SKM-1 (cell line): ENCODE results near the gene RTP1.
"Not testable (repeated sequence)": the region's sequence is repeated elsewhere in the genome, so short reads cannot be mapped to it uniquely, and the experiment has no call there.

Source experiments
- DNase-seq: peaks from one replicate; lab custom pipeline; 2025; ENCODE audit not compliant: unreplicated experiment; lab: John Stamatoyannopoulos, UW

Gene RTP1

GRCh38 chr3:187196573-187197334 lies 532 bp upstream of the RTP1 start:
- DNase-seq, result no peak

GRCh38 chr3:187198490-187198889 lies 1.2 kb downstream of the RTP1 start:
- DNase-seq, result no peak

- DNase-seq, result not testable (repeated sequence)
These were observed 2.3 kb downstream of the RTP1 start for GRCh38 chr3:187199463-187200050.

GRCh38 chr3:187205683-187206082 lies 8.4 kb downstream of the RTP1 start:
- no peak for DNase-seq

GRCh38 chr3:187207062-187207461 lies 9.8 kb downstream of the RTP1 start:
- no peak for DNase-seq

GRCh38 chr3:187207624-187208023 lies 10.3 kb downstream of the RTP1 start:
- no peak for DNase-seq

GRCh38 chr3:187208159-187208558 lies 10.9 kb downstream of the RTP1 start:
- DNase-seq, result no peak

GRCh38 chr3:187209491-187209890 lies 12.2 kb downstream of the RTP1 start:
- DNase-seq, result no peak

GRCh38 chr3:187210091-187210490 lies 12.8 kb downstream of the RTP1 start:
- DNase-seq, result no peak

GRCh38 chr3:187210545-187211327 lies 13.4 kb downstream of the RTP1 start:
- DNase-seq, result no peak

- DNase-seq, result no peak
These were observed 14.4 kb downstream of the RTP1 start for GRCh38 chr3:187211532-187212195.

- no peak for DNase-seq
These were observed 14.9 kb downstream of the RTP1 start for GRCh38 chr3:187212196-187212545.

- DNase-seq, result no peak
These were observed 15.4 kb downstream of the RTP1 start for GRCh38 chr3:187212705-187213104.

- DNase-seq, result no peak
These were observed 16.3 kb downstream of the RTP1 start for GRCh38 chr3:187213616-187214015.

GRCh38 chr3:187215460-187215859 lies 18.2 kb downstream of the RTP1 start:
- DNase-seq, result no peak

GRCh38 chr3:187222801-187223200 lies 25.5 kb downstream of the RTP1 start:
- no peak for DNase-seq

GRCh38 chr3:187223799-187224198 lies 26.5 kb downstream of the RTP1 start:
- no peak for DNase-seq

GRCh38 chr3:187227658-187228258 lies 30.5 kb downstream of the RTP1 start:
- DNase-seq, result no peak

- no peak for DNase-seq
These were observed 31.5 kb downstream of the RTP1 start for GRCh38 chr3:187228740-187229139.

GRCh38 chr3:187230011-187230410 lies 32.7 kb downstream of the RTP1 start:
- no peak for DNase-seq

GRCh38 chr3:187236962-187237361 lies 39.7 kb downstream of the RTP1 start:
- DNase-seq, result no peak
